Activated CD4-positive, CD25-positive, alpha-beta regulatory T cell treated with anti-CD3 and anti-CD28 coated beads, Interleukin-2, amount 50 U/mL, for 72 hours (primary cell): ENCODE measurements around the gene CELSR1.

Experiments
- DNase-seq: peaks from one replicate; pipeline ENCODE4 v3.0.0; 2021

The CELSR1 gene

DNA sequence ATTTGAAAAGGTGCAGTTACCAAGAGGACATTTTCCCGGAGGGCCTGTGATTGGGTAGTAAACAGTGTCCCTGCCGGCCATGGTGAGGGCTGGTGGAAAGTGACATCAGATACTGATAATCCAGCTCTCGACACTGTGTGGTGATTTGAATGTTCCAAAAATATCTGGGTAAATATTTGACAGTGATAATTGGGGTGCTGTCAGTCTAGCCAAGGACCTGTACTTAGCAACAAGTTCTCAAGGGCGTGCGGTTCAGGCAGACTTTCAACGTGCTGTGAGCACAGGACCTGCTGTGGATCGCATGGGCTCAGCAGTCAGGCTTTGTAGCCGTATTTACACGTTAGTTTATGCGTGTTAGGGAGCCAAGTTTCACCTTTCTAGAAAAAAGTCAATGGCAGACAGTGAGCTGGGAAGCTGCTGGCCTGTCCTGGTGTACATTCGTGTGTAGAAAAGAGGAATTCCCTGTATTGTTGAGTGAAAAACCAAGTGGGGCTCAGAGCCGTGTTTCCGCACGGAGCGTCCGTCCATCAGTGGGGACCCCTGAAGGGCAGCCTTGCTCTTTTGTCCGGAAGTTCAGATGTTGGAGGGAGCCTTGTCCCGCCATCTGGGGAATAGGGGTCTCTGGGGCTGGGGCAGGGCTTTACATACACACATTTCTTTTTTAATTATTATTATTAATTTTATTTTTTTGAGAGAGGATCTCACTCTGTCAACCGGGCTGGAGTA lies 190.6 kb downstream of the CELSR1 start:
- DNase-seq = no peak

DNA sequence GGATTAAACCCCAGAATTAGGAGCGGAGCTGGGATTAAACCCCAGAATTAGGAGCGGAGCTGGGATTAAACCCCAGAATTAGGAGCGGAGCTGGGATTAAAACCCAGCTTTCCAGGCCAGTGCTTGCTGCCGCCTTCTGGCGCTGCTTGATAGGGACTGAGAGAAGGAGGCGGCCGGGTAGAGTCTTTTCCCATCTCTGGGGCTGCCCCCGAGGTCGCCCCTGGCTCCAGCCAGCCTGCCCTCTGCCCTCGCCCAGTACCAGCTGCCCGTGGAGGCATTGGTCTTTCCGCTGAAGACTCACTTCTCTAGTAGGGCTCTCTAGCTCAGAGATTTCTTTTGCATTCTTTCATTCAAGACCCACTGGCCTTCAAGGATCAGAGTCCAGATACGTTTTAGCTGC lies 196.7 kb downstream of the CELSR1 start:
- no peak for DNase-seq

DNA sequence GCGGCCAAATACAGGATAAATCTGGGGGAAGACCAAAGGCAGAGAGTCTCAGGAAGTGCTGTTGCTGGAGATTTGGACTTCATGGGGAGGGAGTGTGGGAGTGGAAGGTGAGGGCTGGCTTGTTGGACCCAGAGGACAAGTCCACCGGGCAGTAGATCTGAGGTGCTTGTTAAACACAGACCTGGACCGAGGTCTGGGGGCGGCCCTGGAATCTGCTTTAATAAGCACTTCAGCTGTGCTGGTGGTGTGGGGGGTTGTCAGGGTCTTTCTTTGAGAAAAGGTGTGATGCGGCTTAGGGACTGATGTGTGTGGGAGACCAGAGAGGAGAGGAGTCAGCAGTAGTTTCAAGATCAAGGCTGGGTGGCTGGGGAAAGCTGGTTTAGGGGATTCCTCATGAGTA lies 197.5 kb downstream of the CELSR1 start:
- DNase-seq = no peak

DNA sequence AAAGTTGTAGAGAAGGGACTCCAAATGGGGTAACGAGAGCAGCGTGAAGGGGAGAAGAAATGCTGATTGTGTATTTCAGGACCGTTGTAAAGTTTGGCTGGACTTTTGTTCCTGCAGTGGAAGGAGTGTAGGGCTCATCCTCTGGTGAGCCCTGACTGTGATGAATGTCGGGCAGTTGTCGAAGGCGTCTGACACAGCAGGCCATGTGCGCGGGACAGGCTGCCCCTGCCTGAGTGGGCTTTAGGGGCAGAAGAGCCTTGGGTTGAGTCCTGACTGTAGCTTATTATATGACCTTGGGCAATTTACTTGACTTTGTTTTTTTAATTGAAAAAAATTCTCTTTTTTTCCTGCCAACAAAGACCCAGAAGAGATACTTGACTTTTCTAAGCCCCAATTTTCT lies 198.8 kb downstream of the CELSR1 start:
- no peak for DNase-seq

GRCh38 chr22:46337870-46338269 lies 199.6 kb downstream of the CELSR1 start:
- no peak for DNase-seq

DNA sequence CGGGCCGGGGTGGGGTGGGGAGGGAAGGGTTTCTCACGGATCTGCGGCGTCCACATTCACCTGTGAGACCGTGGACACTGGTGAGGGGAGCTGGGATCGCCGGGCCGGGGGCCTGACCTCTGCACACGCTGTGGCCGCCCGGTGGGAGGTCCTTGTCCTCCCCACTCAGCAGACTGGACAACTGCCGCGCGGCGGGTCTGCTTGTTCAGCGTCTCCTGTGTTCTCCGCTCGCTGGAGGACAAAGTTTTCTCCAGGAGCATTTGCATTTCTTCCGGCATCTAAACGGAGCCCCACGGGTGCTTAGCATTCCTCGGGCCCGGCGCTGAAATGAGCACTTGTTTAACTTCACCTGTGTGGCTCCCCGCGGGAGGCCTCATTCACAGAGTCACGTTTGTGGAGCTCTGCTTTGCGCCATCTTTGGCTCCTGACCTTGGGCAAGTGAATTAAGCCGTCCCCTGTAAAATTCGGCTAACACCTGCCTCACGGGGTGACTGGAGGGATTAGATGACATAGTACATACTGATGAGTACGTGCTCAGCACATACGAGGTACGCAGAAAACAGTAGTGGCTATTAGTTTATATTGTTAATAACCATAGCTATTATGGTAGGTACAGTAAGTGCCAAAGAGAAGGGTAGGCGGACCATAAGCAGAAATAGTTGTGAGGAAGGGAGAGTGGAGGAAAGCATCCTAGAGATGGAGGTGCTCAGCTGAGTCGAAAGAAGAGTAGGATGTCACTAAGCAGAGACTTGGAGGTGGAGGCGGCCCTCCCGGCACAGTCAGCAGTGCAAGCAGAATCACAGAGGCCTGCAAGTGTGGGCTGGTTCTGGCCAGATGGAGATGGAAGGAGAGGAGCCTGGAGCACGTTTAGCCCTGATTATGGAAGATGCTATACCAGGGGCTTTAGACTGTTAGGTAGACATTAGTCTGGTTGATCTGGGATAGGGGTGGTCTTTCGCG lies 201.0 kb downstream of the CELSR1 start:
- no peak for DNase-seq

- DNase-seq = peak; percentile 85
Observed at GRCh38 chr22:46335201-46336118, 202.0 kb downstream of the CELSR1 start, which contains the start of gene TRMU. Gene TRMU (plus strand): TSS chr22:46335714. CDS start chr22:46335765, 51 bp downstream.

DNA sequence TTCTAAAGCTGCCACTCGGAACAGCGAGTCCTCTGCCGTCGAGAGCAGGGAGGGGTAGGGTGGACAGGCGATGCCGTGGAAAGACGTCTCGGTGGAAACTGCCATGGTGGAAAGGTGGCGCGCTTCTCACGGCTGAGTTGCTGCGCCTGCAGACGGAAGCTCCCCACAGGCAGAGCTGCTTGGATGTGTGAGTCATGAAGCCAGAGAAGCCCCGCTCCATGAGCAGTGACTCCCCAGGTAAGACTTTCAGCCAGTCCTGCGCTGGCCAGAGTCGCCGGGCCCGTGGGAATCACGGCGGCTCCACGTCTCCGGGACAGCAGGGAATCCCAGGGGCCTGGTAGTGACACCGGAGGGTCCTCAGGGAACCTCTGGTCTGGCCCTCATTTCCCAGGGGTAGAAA lies 205.9 kb downstream of the CELSR1 start:
- DNase-seq = no peak

DNA sequence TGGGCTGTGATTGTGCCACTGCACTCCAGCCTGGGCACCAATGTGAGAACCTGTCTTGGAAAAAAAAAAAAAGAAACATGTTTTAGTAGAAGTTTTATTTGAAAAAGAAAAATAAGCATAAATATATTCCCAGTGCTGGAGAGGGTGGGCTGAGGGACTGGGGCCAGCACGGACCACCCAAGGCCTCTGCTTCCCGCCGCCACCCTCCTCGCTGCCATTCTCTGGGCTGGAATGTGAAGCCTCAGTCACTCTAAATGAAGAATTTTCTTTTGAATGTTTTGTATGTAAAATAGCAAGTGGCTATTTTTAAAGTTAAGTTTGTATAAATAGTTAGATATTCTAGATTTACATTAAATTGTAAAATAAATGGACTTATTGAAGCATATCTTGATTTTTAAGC lies 207.0 kb downstream of the CELSR1 start:
- DNase-seq = no peak

DNA sequence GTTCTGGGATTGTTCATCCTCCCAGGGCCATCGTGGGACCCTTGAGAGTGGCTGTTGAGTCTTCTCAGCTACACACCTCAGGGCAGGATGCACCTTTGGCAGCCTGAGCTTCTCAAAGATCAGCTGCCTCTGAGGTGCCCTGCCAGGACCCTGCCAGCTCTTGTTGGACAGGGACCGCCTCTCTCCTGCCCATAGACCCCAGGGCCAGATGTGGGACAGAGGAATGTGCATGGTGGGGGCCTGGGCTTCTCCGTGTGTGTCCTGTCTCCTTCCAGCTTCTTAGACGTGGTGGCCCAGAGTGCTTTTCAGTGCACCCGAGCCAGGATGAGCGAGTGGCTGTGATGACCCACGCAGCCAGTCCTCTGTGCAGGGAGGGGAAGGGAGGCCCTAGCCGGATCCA lies 207.8 kb downstream of the CELSR1 start:
- no peak for DNase-seq

GRCh38 chr22:46328797-46329196 lies 208.6 kb downstream of the CELSR1 start:
- DNase-seq = no peak

GRCh38 chr22:46327691-46328465 lies 209.5 kb downstream of the CELSR1 start:
- DNase-seq = no peak

- no peak for DNase-seq
Observed at GRCh38 chr22:46326066-46326680, 211.2 kb downstream of the CELSR1 start.

DNA sequence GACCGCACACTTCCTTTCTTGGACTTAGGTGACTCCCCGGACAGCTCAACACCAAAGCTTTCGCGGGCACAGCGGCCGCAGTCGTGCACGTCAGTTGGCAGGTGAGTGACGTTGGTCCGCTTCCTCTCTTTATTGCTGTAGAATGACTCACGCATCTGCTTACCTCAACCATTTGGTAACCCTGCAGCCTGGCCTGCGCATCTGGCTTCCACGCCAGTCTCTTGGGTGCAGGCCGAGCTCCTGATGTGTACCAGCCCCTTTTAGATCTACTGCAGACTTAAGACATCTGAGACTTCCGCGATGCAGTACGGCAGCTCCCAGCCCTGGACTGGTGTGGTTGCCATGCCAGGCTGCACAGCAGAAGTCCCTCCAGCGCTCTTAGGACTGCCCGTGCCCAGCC lies 214.3 kb downstream of the CELSR1 start:
- no peak for DNase-seq

DNA sequence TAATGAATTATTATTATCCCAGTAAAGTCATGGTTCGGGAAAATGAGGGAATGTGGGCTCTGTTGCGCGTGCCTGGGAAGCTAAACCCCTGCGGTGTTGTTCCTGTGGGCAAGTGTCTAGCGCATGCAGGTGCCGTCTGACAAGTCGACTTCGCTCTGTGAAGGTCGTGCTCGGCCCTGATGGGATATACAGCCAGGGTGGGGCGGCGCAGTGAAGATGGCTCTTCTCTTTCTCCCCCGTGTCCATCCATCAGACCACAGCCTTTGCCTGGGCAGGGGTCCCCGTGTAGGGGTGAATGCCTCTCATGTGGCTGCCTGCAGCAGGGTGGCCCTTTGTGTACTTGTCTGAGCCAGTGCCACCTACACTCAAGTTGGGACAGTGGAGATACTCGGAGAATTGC lies 214.7 kb downstream of the CELSR1 start:
- no peak for DNase-seq

- no peak for DNase-seq
Observed at GRCh38 chr22:46320716-46321386, 216.6 kb downstream of the CELSR1 start.

- DNase-seq = no peak
Observed at GRCh38 chr22:46320166-46320710, 217.2 kb downstream of the CELSR1 start.

GRCh38 chr22:46319319-46319718 lies 218.1 kb downstream of the CELSR1 start:
- DNase-seq = no peak

DNA sequence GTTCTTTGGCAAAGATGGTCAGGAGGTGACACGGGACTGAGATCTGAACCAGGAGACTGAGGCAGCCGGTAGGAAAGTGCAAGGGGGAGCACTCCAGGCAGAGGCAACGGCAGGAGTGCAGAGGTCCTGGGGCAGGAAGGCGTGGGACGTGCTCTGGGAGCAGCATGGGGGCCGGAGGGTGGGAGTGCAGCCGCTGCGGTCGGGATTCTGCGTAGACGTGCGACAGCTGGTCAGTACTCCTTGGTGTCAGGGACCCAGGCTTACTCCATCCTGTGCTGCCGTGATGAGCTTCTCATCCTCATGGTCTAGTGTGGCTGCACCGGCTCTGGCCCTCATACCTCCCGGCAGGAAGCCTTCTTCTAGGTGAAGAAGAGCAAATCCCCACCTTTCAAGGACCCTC lies 218.8 kb downstream of the CELSR1 start:
- DNase-seq = no peak

DNA sequence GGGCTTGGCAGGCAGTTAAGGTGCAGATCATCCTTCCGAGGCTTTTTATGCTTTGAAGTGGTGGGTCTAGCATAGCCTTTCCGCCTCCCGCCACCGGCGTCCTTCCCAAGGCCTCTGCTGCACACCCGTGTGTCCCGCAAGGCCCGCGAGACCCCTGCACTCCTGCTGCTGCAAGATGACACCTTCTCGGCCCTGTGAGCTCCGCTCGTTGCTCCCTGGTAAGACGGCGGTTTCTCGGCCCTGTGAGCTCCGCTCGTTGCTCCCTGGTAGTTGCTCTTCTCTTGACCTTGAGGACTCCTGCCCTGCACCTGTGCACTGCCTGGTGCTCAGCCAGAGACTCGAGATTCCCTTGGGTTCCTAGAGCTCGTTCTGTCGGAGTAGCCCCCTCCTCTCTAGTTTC lies 219.8 kb downstream of the CELSR1 start:
- DNase-seq = no peak

- DNase-seq = no peak
Observed at GRCh38 chr22:46315976-46316375, 221.4 kb downstream of the CELSR1 start.
